ENCODE data around the gene DBX2.
"Not testable (repeated sequence)": the region's sequence is repeated elsewhere in the genome, so short reads cannot be mapped to it uniquely, and the experiment has no call there.

DBX2 gene

GRCh38 chr12:45008211-45008610, 42.7 kb downstream of the DBX2 start:
- DNase-seq, result no peak

GRCh38 chr12:44999355-44999754, 51.5 kb downstream of the DBX2 start:
- no peak for DNase-seq

- no peak for DNase-seq
Observed at GRCh38 chr12:44993161-44993560, 57.7 kb downstream of the DBX2 start.

GRCh38 chr12:44984863-44985262, 66.0 kb downstream of the DBX2 start:
- not testable (repeated sequence) for DNase-seq

- DNase-seq, result no peak
Observed at GRCh38 chr12:44979918-44980317, 71.0 kb downstream of the DBX2 start.

GRCh38 chr12:44976246-44976645, 74.7 kb downstream of the DBX2 start:
- no peak for DNase-seq

GRCh38 chr12:44972746-44973421, 78.0 kb downstream of the DBX2 start:
- DNase-seq, result peak; percentile 11

- no peak for DNase-seq
Observed at GRCh38 chr12:44968965-44969364, 81.9 kb downstream of the DBX2 start.

Measured in NCI-H226 (cell line).